ENCODE data around the gene GPR55.

The GPR55 gene

DNA sequence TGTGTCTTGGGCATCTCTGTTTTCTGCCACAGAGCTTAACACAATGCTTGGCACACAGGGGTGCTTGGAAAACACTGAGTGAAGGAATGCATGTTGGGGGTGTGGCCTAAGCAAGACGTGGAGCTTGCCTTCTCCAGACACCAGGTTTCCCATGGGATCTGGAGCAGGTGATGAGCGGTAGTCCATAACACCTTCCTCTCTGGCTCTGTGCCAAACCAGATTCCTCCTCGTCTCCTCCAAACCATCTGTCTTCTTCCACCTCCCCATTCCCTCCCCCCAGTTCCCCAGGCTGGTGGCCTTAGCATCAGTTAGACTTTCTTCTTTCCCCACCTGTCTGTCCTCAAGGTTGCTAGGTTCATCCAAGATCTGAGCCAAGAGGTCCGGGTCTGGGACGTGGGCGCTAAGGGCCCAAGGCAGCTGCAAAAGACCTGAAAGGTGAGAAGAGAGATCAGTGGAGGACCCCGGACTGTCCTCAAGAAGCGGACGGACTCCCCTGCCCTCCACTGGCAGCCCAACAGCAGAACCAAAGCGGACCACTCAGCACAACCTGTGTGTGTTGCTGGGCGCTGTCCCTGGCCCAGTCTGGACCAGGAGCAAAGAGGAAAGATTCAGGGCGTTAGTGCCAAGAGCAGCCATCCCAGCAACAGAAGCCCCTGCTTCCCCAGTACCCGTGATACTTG, 61.5 kb downstream of the GPR55 start:
- H3K36me3 ChIP-seq (ENCODE audit: insufficient read depth, low read length), result no peaks in the 10 kb centered on the region
- H2AFZ ChIP-seq (ENCODE audit: low read length, unreplicated experiment), result no peak overlapping the region
- peaks cover 69% of the 10 kb centered on the region for H3K27me3 ChIP-seq (ENCODE audit: insufficient read depth, low read length)
- H3K4me3 ChIP-seq (ENCODE audit: low read depth, low read length), result no peak overlapping the region
- no peak overlapping the region for H3K27ac ChIP-seq (ENCODE audit: low read depth, low read length)
- no peaks in the 10 kb centered on the region for H3K79me2 ChIP-seq (ENCODE audit: control insufficient read depth, insufficient read depth, low read length, unreplicated experiment)
- H3K4me1 ChIP-seq (ENCODE audit: control insufficient read depth, insufficient read depth, low read length, unreplicated experiment), result peaks cover 6% of the 10 kb centered on the region

DNA sequence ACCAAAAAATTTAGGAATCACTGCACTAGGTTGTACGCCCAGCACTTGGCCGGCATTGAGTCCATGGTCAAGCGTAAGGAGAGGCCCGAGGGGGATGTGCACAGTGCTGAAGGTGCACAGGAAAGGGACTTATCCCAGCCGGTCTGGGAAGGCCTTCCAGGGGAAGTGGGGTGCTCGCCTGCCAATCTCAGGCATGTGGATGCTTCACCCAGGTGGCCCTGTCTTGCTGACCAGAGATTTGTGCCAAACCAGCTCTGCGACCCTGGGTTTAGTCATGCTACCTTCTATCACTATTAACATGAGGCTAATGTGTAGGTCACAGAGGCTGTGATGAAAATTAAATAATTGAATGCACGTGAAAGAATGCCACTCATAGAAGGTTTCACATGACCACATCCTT, 62.0 kb downstream of the GPR55 start:
- Histone ChIP-seq H3K4me3 (ENCODE audit: low read depth, low read length) (no peak overlapping the region), H3K36me3 (ENCODE audit: insufficient read depth, low read length) (no peaks in the 10 kb centered on the region), H3K79me2 (ENCODE audit: control insufficient read depth, insufficient read depth, low read length, unreplicated experiment) (no peaks in the 10 kb centered on the region), H3K4me1 (ENCODE audit: control insufficient read depth, insufficient read depth, low read length, unreplicated experiment) (peaks cover 6% of the 10 kb centered on the region), H3K27me3 (ENCODE audit: insufficient read depth, low read length) (peaks cover 74% of the 10 kb centered on the region), H3K27ac (ENCODE audit: low read depth, low read length) (no peak overlapping the region), H2AFZ (ENCODE audit: low read length, unreplicated experiment) (no peak overlapping the region)

DNA sequence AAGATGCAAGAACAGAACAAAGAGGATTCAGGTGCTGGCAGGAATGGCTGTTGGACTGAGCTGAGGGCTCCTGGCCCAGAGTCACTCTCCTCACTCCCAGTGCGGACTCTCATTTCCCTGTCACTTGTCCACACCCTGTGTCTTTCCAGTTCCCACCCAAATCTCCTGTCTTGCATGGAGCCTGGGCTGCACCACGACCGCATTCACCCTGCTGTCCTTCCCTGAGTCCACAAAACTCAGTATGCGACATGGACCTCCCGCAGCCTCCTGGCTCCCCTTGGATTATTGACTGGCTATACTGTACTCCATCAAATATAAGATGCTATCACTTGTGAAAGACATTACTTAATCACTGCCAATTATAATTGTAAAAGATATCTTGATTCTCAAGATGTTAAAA, 62.8 kb downstream of the GPR55 start:
- Histone ChIP-seq H3K4me3 (ENCODE audit: low read depth, low read length) (no peak overlapping the region), H3K79me2 (ENCODE audit: control insufficient read depth, insufficient read depth, low read length, unreplicated experiment) (no peaks in the 10 kb centered on the region), H2AFZ (ENCODE audit: low read length, unreplicated experiment) (no peak overlapping the region)

DNA sequence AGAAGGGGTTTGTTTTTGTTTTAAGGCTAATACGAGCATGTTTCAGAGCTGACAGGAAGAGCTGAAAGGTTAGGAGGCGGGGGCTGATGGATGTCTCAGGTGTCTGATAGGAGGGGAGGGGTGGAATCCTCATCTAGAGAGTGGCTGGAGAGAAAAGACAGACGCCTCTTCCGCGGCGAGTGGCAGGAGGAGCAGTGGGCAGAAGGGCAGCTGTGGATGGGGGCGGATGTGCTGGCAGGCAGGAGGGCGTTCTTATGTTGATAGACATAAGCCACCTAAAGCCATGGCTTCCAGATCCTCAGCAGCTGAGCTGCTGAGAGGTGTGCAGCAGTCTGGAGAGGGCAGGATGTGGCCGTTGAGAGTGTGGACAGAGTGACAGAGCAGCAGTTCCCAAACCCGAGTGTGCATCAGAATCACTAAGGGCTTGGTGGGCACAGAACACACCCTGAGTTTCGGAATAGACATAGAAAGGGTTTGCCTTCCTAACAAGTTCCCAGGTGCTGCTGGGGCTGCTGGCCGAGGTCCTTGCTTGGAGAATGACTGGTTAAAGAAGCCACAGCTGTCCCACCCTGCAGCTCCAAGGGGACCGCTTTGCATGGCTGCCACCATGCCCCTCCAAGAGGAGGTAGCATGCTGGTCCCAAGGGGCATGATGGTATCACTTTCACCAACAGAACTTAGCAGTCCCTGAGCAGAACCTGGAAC, 63.3 kb downstream of the GPR55 start:
- Histone ChIP-seq H3K27ac (ENCODE audit: low read depth, low read length) (no peak overlapping the region), H2AFZ (ENCODE audit: low read length, unreplicated experiment) (no peak overlapping the region), H3K4me3 (ENCODE audit: low read depth, low read length) (no peak overlapping the region), H3K27me3 (ENCODE audit: insufficient read depth, low read length) (peaks cover 87% of the 10 kb centered on the region), H3K4me1 (ENCODE audit: control insufficient read depth, insufficient read depth, low read length, unreplicated experiment) (no peaks in the 10 kb centered on the region), H3K36me3 (ENCODE audit: insufficient read depth, low read length) (no peaks in the 10 kb centered on the region), H3K79me2 (ENCODE audit: control insufficient read depth, insufficient read depth, low read length, unreplicated experiment) (no peaks in the 10 kb centered on the region)

More for the DNA sequence above, 62.8 kb downstream of the GPR55 start:
- H3K27me3 ChIP-seq (ENCODE audit: insufficient read depth, low read length), result peaks cover 82% of the 10 kb centered on the region
- H3K4me1 ChIP-seq (ENCODE audit: control insufficient read depth, insufficient read depth, low read length, unreplicated experiment), result peaks cover 6% of the 10 kb centered on the region
- no peak overlapping the region for H3K27ac ChIP-seq (ENCODE audit: low read depth, low read length)
- no peaks in the 10 kb centered on the region for H3K36me3 ChIP-seq (ENCODE audit: insufficient read depth, low read length)
